CD4-positive, alpha-beta T cell treated with Interleukin-6 for 4 hours (primary cell): ENCODE results near the gene DOP1A.
A peak's percentile ranks its signal among the peaks of the same experiment; 100 is the strongest.
"Not testable (repeated sequence)": the region's sequence is repeated elsewhere in the genome, so short reads cannot be mapped to it uniquely, and the experiment has no call there.

ENCODE experiments used
- DNase-seq: peaks from one replicate; pipeline ENCODE4 v3.0.0-alpha.2; 2020; ENCODE audit warnings: mixed read lengths

DOP1A gene

DNA sequence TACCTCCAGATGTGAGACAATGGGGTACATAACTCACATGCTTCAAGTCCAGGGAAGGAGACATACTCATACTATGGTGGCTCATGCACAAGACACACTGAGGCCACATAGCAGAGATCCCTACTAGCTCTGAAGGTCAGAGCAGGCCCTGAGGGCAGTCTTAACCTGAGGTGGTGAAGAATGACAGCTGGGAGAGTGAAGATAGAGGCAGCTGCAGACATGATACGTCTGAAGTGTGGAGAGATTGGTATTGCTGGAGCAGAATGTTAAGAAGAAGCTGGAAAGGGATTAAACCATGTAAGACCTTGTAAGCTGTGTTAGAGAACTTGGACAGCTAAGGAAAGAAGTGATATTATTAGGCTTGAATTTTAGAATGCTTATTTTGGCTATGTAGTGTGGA is 92.7 kb downstream of the DOP1A start:
- DNase-seq: no peak

DNA sequence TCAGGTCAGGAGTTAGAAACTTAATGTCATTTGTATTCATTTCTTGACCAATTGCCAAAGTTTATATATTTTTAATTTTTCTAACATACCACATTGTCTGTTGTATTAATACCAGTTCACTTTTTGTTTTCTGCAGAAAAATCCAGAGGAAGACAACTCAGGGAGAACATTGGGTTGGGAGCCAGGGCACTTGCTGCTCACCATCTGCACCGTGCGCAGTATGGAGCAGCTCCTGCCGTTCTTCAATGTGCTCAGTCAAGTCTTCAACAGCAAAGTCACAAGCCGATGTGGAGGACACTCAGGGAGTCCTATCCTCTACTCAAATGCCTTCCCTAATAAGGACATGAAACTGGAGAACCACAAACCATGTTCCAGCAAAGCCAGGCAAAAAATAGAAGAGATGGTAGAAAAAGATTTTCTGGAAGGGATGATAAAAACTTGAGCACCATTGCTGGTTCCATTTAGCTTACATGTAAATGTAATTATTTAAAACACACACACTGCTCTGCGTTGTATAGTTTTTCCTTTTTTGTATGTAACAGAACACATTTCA is 100.3 kb downstream of the DOP1A start:
- no peak for DNase-seq

DNA sequence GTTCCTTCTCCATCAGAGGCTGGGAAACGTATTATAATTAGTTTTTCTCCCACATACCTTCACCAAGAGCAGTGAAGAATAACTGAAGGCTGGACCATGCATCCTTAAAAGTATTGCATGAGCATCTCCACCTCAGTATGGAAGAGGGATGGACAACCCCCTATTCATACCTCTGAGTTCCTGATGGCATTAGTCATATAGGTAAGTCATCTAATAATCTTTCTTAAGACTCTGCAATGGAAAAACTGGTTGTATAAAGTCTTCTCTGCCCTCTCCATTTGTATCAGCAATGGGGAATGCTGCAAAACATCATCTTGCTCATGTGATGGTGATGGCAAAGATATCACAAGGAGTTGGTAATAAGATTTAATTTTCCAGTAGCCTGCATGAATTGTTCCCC is 101.1 kb downstream of the DOP1A start:
- no peak for DNase-seq

DNA sequence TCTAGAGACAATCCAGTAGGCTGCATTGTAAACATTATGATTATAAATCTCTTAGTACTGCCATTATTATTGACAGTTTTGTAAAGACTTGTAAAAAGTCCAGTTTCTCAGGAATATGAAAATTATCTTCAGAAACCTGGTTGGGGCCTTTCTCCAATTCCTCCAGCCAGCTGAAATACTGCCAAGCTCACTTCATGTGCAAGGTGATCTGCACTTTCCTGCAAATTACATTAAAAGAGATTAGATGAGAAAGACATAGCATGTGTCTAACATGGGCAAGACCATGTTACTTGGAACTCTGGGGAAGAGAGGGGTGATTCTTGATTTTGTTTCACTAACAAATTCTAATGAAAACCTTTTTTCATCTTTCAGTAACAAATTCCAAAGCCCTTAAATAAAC is 101.6 kb downstream of the DOP1A start:
- no peak for DNase-seq

DNA sequence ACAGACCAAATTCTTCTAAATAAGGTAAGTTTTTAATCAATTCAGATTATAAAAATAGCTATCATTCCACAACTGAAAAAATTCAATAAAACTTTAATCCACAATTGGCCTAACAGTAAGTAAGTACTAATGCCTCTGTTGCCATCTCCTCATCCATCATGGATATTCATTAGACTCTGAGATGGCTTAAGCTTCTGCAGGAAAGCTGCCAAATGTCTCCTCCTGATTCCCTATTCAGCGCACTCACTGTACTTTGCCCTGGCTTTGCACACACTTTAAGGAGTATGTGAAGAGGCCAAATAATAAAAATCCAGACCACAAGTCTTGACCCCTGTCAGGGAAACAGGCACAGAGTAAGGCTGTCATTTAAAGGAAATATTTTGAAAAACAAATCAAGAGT is 102.0 kb downstream of the DOP1A start:
- DNase-seq: no peak

DNA sequence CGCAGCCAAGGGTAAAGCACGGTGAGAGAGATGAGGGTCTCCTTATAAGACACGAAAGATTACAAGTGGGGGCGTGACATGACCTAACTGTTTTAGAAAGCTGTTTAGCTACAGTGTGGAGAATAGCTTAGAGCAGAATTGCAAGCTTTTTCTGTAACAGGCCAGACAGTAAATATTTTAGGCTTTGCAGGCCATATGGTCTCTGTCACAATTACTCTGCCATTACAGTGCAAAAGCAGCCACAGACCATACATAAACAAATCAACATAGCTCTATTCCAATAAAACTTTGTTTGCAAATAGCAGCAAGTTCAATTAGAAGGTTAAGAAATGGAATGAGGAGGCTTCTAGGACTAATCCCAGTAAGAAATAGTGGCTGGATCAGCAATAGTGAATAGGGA is 108.8 kb downstream of the DOP1A start:
- no peak for DNase-seq

DNA sequence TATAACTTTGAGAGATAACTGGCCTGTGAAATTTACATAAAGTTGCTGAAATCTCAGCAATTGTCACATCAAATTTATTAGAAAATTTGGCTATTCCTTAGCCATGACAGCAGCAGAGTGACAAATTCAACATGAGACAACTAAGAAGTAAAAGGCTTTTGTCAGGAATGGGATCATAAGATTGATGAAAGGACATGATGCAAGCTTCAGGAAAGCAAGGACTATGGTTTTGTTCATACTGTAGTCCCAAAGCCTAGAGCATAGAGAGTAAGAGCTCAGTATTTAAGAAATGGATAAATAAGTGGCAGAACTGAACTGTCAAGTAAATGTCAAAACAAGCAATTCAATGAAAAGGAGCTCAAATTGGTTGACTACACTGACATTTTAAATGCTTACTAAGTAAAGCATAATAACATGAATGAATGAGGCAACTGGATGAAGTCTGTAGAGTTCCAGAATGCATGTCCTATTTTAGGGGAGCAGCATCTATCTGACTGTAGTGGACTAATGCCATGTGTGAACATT is 113.0 kb downstream of the DOP1A start:
- no peak for DNase-seq

DNA sequence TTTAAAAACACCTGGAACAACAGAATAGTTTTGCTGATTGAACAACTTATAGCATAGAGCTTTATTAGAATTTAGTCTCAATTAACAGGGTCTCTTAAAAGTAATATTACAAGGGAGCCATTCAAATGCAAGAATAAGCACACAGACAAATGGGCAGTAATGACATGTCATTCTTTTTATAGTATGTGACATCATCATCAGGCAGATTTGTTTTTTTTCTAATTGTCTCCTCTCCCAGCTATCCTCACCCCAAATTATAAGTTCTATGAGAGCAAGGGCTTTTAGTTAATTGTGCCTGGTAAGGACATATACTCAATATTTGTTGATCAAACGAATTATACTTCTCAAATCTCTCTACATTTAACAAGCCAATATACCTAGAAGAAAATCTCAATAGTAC is 114.6 kb downstream of the DOP1A start:
- no peak for DNase-seq

DNA sequence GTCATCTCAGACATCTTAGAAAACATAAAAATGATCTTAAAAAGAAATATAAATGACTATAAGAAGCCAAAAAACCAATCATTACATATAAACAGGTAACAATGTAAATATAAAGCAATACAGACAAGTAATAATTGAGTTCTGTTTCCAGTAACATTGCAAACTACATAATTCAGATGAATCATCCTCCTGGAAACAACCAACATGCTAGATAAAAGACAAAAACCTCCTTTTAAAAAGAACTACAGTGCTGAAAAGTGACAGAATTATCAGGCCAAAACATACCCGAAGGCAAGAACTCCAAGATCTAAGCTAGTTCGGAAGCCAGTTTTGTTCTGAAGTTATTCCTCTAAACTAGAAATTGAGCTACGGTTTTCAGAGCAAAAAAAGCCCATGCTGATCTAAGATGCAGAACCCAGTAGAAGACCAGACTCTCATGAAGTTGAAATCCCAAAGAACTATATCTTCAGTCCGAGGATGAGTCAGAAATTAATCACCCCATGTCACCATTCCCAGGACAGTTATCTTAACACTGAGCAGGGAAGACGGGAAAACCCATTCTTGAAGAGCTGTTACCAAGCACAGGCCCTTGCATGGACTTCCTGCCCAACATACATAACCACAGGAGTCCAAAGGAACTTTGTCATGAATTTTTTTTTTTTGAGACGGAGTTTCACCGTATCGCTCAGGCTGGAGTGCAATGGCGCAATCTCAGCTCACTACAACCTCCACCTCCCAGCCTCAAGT is 115.8 kb downstream of the DOP1A start:
- DNase-seq: no peak

DNA sequence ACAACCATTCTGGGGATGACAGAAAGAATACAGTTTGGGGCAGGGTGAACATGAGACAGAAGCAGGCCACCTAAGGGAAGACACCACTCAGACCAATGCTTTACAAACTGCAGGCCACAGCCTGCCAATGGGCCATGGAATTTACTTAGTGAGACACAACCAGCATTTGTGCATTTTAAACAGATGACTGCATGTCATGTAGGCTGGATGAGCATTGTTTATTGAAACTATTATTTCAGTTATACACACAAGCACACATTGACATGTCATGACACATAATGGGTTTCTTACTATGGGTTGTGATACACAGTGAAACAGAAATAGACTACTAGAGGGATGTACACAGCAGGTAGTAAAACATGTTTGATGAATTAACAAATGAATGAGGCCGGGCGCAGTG is 117.6 kb downstream of the DOP1A start:
- no peak for DNase-seq

DNA sequence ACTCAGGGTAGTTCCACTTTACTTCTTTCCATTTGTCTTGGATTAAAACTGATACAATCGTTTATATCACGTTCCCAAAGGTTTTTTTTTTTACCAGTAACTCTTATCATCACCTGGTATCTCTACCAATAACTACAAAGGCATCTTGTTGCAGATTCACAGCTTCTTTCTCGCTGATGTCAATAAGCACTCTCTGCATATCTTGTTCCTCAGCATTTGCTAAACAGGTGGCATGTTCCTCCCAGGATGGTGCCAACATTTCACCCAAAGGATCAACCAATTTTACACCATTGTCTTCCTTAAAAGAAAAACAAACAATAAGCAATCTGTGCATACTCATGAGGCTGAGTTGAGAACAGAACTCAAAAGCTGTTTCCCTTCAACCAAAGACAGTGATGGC is 121.0 kb downstream of the DOP1A start:
- no peak for DNase-seq

DNA sequence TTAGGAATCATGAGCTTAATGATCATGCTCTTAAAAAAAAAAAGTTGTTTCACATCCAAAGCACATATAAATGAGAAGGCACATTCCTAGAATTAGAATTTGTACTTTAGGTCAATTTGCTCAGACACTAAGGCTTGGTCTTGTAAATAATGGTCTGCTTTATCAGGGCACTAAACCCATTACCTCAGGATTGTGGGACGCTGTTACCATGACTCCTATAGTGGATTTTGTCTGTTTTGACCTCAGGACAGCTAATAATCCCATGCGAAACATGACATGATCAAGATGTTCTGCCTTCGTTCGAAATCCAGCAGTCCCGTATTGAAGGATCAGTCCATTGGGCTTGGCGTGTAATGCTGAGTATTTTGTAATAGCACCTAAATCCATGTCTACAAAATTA is 123.2 kb downstream of the DOP1A start:
- DNase-seq: no peak

DNA sequence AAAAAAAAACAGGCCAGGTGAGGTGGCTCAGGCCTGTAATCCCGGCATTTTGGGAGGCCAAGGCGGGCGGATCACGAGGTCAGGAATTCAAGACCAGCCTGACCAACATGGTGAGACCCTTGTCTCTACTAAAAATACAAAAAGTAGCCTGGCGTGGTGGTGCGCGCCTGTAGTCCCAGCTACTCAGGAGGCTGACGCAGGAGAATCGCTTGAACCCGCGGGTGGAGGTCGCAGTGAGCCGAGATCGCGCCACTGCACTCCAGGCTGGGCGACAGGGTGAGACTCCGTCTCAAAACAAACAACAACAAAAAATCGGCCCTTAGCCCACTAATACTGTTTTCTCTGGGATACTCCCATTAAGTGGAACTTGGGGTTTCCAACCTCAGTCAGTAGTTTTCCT is 124.5 kb downstream of the DOP1A start:
- not testable (repeated sequence) for DNase-seq

DNA sequence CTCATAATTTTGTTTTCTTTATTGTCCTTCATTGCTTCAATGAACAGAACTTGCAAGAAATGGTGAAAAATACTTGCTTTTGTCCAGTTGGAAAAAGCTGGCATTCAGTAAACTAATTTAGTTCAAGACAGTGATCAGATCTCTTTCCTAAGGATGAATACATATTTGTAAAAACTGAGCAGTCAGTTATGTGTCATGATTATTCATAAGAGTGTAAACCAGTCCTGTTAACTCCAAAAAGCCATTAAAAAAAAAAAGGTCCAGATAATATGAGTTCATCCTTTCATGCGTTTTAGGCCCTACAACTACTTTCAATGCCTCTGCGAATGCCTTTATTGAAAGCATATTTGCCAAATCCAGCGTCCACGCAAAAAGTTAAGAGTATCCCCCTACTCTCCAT is 125.0 kb downstream of the DOP1A start:
- no peak for DNase-seq

DNA sequence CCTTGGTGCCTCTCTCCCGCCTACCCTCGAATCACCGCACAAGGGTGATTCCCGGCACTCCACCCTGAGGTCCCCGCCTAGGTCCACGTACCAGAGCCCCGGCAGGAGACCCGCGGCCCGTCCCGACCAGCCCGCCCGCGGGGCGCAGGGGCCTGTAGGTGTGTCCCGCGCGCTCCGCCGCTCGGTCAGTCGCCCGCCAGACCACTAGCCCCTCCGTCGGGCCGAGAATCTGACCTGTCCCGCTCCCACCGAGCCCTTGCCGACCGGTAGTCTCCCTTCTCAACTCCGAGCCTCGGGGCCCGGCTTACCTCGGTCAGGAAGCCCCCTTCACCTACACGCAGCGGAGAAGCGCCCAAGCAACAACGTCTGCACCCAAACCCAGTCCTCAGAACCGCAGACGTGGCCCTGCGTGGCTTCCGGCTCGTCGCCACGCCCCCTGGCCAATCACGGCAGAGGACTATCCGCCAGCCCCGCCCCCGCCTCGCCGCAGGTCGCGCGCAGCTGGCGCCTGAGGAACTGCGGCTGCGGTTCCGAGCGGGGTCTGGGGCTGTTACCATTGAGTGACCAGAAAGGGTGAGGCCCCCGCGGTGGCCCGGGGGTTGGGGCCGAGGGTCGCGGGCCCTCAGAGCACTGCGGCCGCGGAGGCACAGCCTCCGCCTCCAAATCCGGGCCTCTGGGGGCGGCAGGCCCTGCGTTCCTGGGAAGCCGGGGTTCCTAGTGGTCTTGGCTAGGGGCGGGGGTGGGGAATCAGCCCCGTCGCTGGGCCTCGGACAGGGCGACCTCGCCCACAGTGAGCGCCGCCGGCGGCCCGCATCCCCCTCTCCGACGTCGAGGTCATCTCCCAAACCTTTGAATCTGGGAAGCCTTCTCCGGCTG is 125.6 kb downstream of the DOP1A start, which contains the start of the genes PGM3 and RWDD2A:
Gene PGM3, minus strand, starts transcription at position 395 of the 876 bp plus-strand sequence. CDS start 2,253 bp downstream, outside the sequence.
Gene RWDD2A, plus strand, starts transcription at position 487 of the 876 bp plus-strand sequence. CDS start 1,095 bp downstream, outside the sequence.
- DNase-seq: peak; percentile 92

DNA sequence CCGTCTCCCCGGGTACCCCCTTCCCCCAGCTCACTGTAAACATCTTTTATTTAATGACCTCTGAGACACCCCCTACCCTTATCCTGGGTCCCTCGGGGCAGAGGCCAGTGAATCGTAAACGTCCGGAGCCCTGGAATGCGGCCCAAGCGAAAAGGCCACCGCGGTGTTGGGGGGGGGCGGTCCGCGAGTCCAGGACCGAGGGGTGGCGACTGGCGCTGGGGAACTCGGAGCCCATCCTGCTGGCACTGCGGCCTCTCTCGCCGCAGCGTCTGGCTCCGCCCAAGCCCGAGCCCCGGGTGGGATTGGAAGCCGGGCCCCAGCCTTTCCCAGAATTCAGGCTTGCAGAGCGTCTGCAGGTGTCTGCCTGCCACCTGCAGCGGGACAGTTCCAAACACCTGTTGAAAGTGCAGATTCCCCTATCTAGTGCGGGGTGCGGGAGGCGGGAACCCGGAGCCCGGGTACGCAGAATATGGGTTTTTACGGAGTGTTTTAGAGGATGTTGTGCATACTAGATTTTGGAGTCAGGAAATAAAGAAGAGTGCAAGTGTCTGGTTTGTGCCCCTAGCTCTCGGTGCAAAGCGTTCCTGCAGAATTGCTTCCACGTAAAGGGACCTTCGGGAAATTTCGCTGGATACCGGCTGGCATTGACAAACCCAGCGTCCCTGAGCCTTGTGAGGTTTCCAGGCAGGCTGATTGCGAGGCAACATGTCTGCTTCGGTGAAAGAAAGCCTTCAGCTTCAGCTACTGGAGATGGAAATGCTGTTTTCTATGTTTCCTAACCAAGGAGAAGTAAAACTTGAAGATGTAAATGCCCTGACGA is 126.5 kb downstream of the DOP1A start:
- peak; percentile 27 for DNase-seq

DNA sequence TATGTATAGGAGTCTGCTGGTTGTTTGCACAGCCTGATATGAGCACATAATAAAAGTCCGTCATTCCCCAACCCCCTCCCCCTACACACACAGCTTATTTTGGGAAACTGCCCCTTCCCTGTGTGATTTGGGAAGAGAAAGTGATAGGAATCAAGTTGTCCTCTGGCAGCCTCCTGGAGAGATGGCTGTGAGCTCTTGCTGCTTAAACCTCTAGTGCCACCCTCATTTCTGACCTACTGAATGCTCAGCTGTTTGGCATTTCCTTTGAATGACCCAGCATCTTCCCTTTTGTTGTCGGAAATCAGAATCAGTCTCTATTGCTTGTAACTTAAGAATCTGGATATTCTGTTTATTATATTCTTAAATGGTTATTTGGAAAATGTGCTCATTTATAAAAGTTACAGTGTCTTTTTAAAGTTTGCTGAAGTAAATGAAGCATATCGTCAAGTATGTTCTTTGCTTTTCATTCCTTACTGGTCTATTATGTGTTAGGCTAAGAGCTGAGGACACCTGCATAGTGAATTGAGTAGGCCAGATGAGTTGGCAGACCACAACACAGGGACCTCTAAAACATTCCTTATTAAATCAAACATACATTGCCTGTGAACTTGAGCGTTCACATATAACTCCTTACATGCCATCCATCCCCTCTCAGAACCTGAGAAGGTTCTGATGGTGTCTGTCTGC is 131.2 kb downstream of the DOP1A start:
- no peak for DNase-seq

DNA sequence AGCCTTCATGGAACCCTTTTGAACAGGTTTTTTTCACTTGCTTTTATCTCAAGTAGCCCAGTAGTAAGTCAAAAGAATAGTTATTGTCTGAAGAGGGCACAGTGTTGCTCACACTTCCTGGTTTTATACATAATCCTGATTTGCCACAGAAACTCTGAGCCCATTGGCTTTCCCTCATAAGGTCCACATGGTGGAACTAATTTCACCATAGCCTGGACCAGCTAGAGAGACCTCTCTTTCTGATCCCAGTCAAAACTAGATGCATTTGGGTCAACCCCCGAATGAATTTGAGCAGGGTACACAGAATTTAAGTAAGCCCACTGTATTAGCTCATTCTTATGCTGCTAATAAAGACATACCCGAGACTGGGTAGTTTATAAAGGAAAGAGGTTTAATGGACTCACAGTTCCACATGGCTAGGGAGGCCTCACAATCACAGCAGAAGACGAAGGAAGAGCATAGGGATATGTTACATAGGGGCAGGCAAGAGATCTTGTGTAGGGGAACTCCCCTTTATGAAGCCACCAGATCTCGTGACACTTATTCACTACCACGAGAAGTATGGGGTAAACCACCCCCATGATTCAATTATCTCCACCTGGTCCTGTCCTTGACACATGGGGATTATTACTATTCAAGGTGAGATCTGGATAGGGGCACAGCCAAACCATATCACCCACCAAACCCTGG is 131.8 kb downstream of the DOP1A start:
- no peak for DNase-seq

DNA sequence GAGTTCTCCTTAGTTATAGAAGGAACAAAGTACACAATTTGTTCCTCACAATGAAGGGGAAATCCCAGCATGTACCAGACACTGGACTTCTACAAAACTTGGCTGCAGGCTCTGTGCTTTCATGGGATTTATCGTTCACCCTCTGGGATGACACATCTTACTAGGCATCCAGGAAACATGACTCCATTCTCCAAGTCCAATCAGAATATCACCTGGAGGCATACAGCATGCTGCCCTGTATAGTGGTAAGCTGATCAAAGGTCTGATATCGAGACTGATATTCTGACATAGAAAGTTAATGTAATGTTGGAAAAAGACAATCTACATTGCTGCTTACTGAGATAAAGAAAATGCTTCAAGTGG is 132.4 kb downstream of the DOP1A start:
- DNase-seq: no peak

DNA sequence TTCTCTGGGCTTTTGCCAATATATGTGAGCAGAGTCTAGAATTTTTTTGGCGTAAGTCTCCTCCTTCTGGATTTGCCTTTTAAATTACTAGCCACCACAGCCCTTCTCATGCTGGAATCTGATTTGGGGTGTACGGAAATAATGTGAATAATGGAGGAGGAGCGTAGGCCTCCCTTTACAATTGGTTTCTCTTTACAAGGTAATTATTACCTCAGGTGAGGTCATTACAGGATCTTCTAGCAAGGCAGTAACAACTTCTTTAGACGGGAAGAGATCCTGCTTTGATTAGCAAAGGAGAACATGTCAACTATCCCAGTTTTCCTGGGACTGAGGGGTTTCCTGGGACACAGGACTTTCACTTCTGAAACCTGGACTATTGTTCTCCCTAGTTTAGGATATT is 134.6 kb downstream of the DOP1A start:
- DNase-seq: no peak
